Lower leg skin (tissue), 4 donors: Measurements from ENCODE around the gene MCCD1. TPM values are rescaled to one million over a fixed set of nuclear protein-coding genes. Genes with fewer than 3 reads are reported as not detected.
"Not testable (repeated sequence)": the region's sequence is repeated elsewhere in the genome, so short reads cannot be mapped to it uniquely, and the experiment has no call there.

Source experiments
- DNase-seq, 2 donors: peaks; one replicate each; pipeline ENCODE4 v3.0.0-alpha.2; 2019; ENCODE audit warnings: low spot score in 2 of 2
- H3K4me3 ChIP-seq: fragments of 200-600 bp; sonication (generic); 2 replicates; pipeline ENCODE4 v1.5.1; 2017; ENCODE audit warnings: mild to moderate bottlenecking, low read depth; ENCODE audit not compliant: poor library complexity, severe bottlenecking
- CTCF ChIP-seq, 3 donors: fragments of 450-650 bp; IDR thresholded peaks; one replicate each; pipeline ENCODE4 v1.5.1; 2016; ENCODE audit warnings: antibody characterized with exemption in 3 of 3, mild to moderate bottlenecking in 3 of 3, moderate library complexity in 2 of 3
- POLR2A ChIP-seq, 2 donors: fragments of 450-650 bp; IDR thresholded peaks; one replicate each; pipeline ENCODE4 v1.6.1; 2016 to 2017; ENCODE audit warnings: antibody characterized with exemption in 2 of 2, mild to moderate bottlenecking in 1 of 2, moderate library complexity in 1 of 2
- WGBS, 2 donors: methylation state at CpG; one replicate each; pipeline ENCODE4 v1.1.5; 2018; 5-methylcytosine and 5-hydroxymethylcytosine counted together
- intact Hi-C: fragments of 100-400 bp; cut with DNase I; formaldehyde crosslinking; loops from one replicate; pipeline ENCODE4 v1.15.0; 2023; ENCODE audit warnings: low total_unique reads
- total RNA-seq, 4 donors: library from RNA; depleted of rRNA; stranded (reverse); fragments of >200 nt; gene quantifications; one replicate each; pipeline ENCODE4 v1.1.0, GENCODE V29; 2016

The MCCD1 gene
- total RNA-seq, 4 donors from 2014 or later, result not detected

- TF ChIP-seq POLR2A (IDR thresholded peaks at IDR 0.05) (no peak), CTCF (IDR thresholded peaks at IDR 0.05) (no peak)
- intact Hi-C loops, result no loop called here
- DNase-seq, result no peak
- H3K4me3 ChIP-seq, result no peak overlapping the region
- 78 to 86% methylated on average over 1 of the region's 1 CpG for WGBS, 2 donors
These were observed 43.7 kb upstream of the MCCD1 start for GRCh38 chr6:31485055-31485454.

GRCh38 chr6:31486065-31486837 is 42.5 kb upstream of the MCCD1 start:
- intact Hi-C loops, result not testable (repeated sequence)

GRCh38 chr6:31487674-31488073 is 41.1 kb upstream of the MCCD1 start:
- 76 to 84% methylated on average over 4 to 6 of the region's 6 CpGs for WGBS, 2 donors
- intact Hi-C loops, H3K4me3 ChIP-seq, DNase-seq: not testable (repeated sequence)

More at GRCh38 chr6:31486065-31486837, 42.5 kb upstream of the MCCD1 start:
- peak in 1 of 2 donors; percentile 2 for DNase-seq
- H3K4me3 ChIP-seq, result not testable (repeated sequence)
- 50 to 54% methylated on average over 2 of the region's 9 CpGs for WGBS, 2 donors

GRCh38 chr6:31489086-31489485 is 39.7 kb upstream of the MCCD1 start:
- H3K4me3 ChIP-seq, result no peak overlapping the region
- DNase-seq, result peak in 1 of 2 donors; percentile 7
- intact Hi-C loops, result no loop called here
- TF ChIP-seq POLR2A (IDR thresholded peaks at IDR 0.05), result no peak
- TF ChIP-seq CTCF (IDR thresholded peaks at IDR 0.05), result no peak
- WGBS, 2 donors, result 78 to 86% methylated on average over 4 of the region's 4 CpGs

- whole genome bisulfite sequencing, 2 donors, result 66 to 70% methylated on average over 16 of the region's 16 CpGs
- DNase-seq, result peak in 1 of 2 donors; percentile 28
- no peak for TF ChIP-seq CTCF (IDR thresholded peaks at IDR 0.05)
- TF ChIP-seq POLR2A (IDR thresholded peaks at IDR 0.05), result no peak
- no peak overlapping the region for H3K4me3 ChIP-seq
- intact Hi-C loops, result no loop called here
These were observed 38.5 kb upstream of the MCCD1 start for GRCh38 chr6:31490115-31490873.

- H3K4me3 ChIP-seq, intact Hi-C loops, DNase-seq: not testable (repeated sequence)
- WGBS, 2 donors, result 0 to 2% methylated on average over 2 of the region's 2 CpGs
These were observed 35.2 kb upstream of the MCCD1 start for GRCh38 chr6:31493550-31493874.

GRCh38 chr6:31493875-31494694 is 34.7 kb upstream of the MCCD1 start:
- WGBS, 2 donors, result 1% methylated on average over 49 to 54 of the region's 58 CpGs
- intact Hi-C loops, result no loop called here

More at GRCh38 chr6:31493875-31494694, 34.7 kb upstream of the MCCD1 start:
- TF ChIP-seq POLR2A (IDR thresholded peaks at IDR 0.05) (no peak), CTCF (IDR thresholded peaks at IDR 0.05) (peak in 1 of 3 donors; percentile 85)
- peak overlapping the region; percentile 47 for H3K4me3 ChIP-seq
- DNase-seq, result peak; percentile 73 to 96
